HG03025 (cell line): Measurements from ENCODE around the gene CAMK2A.
"Not testable (repeated sequence)": the region's sequence is repeated elsewhere in the genome, so short reads cannot be mapped to it uniquely, and the experiment has no call there.

ENCODE experiments used
- ATAC-seq: cut with Tn5 transposase; IDR thresholded peaks from one replicate; pipeline ENCODE4 v1.9.1; 2021; ENCODE audit warnings: mild to moderate bottlenecking, moderate library complexity; ENCODE audit not compliant: unreplicated experiment, low FRiP score

The CAMK2A gene

GRCh38 chr5:150261231-150261630 lies 28.3 kb downstream of the CAMK2A start:
- no peak for ATAC-seq

- no peak for ATAC-seq
Observed at GRCh38 chr5:150258130-150258529, 31.4 kb downstream of the CAMK2A start.

GRCh38 chr5:150257424-150257823 lies 32.1 kb downstream of the CAMK2A start:
- ATAC-seq, result no peak

- ATAC-seq, result no peak
Observed at GRCh38 chr5:150256410-150257064, 33.0 kb downstream of the CAMK2A start.

GRCh38 chr5:150255659-150256409 lies 33.7 kb downstream of the CAMK2A start:
- no peak for ATAC-seq

GRCh38 chr5:150254774-150255173 lies 34.8 kb downstream of the CAMK2A start:
- no peak for ATAC-seq

GRCh38 chr5:150254363-150254762 lies 35.2 kb downstream of the CAMK2A start:
- ATAC-seq, result no peak

- ATAC-seq, result no peak
Observed at GRCh38 chr5:150253416-150254208, 36.0 kb downstream of the CAMK2A start.

- ATAC-seq, result no peak
Observed at GRCh38 chr5:150252489-150252888, 37.1 kb downstream of the CAMK2A start.

GRCh38 chr5:150251504-150251903 lies 38.1 kb downstream of the CAMK2A start:
- ATAC-seq, result no peak

GRCh38 chr5:150249744-150250143 lies 39.8 kb downstream of the CAMK2A start:
- ATAC-seq, result no peak

GRCh38 chr5:150248946-150249345 lies 40.6 kb downstream of the CAMK2A start:
- no peak for ATAC-seq

- not testable (repeated sequence) for ATAC-seq
Observed at GRCh38 chr5:150248493-150248892, 41.1 kb downstream of the CAMK2A start.

- ATAC-seq, result no peak
Observed at GRCh38 chr5:150247726-150248125, 41.8 kb downstream of the CAMK2A start.

- ATAC-seq, result no peak
Observed at GRCh38 chr5:150246835-150247234, 42.7 kb downstream of the CAMK2A start.

GRCh38 chr5:150246429-150246828 lies 43.1 kb downstream of the CAMK2A start:
- ATAC-seq, result no peak

- no peak for ATAC-seq
Observed at GRCh38 chr5:150245808-150246207, 43.8 kb downstream of the CAMK2A start.

GRCh38 chr5:150245111-150245789 lies 44.3 kb downstream of the CAMK2A start:
- ATAC-seq, result no peak

- no peak for ATAC-seq
Observed at GRCh38 chr5:150244209-150244608, 45.4 kb downstream of the CAMK2A start.

- ATAC-seq, result no peak
Observed at GRCh38 chr5:150243590-150243989, 46.0 kb downstream of the CAMK2A start.
